ENCODE data around the gene ADGRF5.

ADGRF5 gene

GRCh38 chr6:46917002-46917545, 4.7 kb downstream of the ADGRF5 start:
- in situ Hi-C loops (cut with HindIII; ENCODE audit: low pct_ligation_motif_present, low sequenced_read_pairs), result no loop called here
- DNase-seq, result no peak

GRCh38 chr6:46915866-46916265, 5.9 kb downstream of the ADGRF5 start:
- H3K4me3 ChIP-seq (ENCODE audit: low read depth, low read length), result no peak overlapping the region
- H3K36me3 ChIP-seq (replicated peaks), result no peaks in the 10 kb centered on the region
- DNase-seq, result no peak
- H3K27me3 ChIP-seq (replicated peaks), result no peaks in the 10 kb centered on the region
- H3K27ac ChIP-seq, result no peak overlapping the region
- in situ Hi-C loops (cut with HindIII; ENCODE audit: low pct_ligation_motif_present, low sequenced_read_pairs), result no loop called here
- no peak for TF ChIP-seq CTCF (IDR thresholded peaks at IDR 0.05; ENCODE audit: low read depth, low read length, missing control alignments)

More at GRCh38 chr6:46917002-46917545, 4.7 kb downstream of the ADGRF5 start:
- no peak for TF ChIP-seq CTCF (IDR thresholded peaks at IDR 0.05; ENCODE audit: low read depth, low read length, missing control alignments)
- Histone ChIP-seq H3K36me3 (replicated peaks) (no peaks in the 10 kb centered on the region), H3K27me3 (replicated peaks) (no peaks in the 10 kb centered on the region), H3K27ac (no peak overlapping the region), H3K4me3 (ENCODE audit: low read depth, low read length) (no peak overlapping the region)

- no peak for TF ChIP-seq CTCF (IDR thresholded peaks at IDR 0.05; ENCODE audit: low read depth, low read length, missing control alignments)
- DNase-seq, result no peak
- in situ Hi-C loops (cut with HindIII; ENCODE audit: low pct_ligation_motif_present, low sequenced_read_pairs), result no loop called here
- H3K36me3 ChIP-seq (replicated peaks), result no peaks in the 10 kb centered on the region
- H3K4me3 ChIP-seq (ENCODE audit: low read depth, low read length), result no peak overlapping the region
- H3K27ac ChIP-seq, result no peak overlapping the region
- H3K27me3 ChIP-seq (replicated peaks), result no peaks in the 10 kb centered on the region
These were observed 6.4 kb downstream of the ADGRF5 start for GRCh38 chr6:46915380-46915779.

- Histone ChIP-seq H3K27ac (no peak overlapping the region), H3K36me3 (replicated peaks) (no peaks in the 10 kb centered on the region), H3K27me3 (replicated peaks) (no peaks in the 10 kb centered on the region), H3K4me3 (ENCODE audit: low read depth, low read length) (no peak overlapping the region)
- no peak for TF ChIP-seq CTCF (IDR thresholded peaks at IDR 0.05; ENCODE audit: low read depth, low read length, missing control alignments)
- in situ Hi-C loops (cut with HindIII; ENCODE audit: low pct_ligation_motif_present, low sequenced_read_pairs), result no loop called here
- no peak for DNase-seq
These were observed 7.4 kb downstream of the ADGRF5 start for GRCh38 chr6:46914279-46914810.

- DNase-seq, result no peak
- in situ Hi-C loops (cut with HindIII; ENCODE audit: low pct_ligation_motif_present, low sequenced_read_pairs), result no loop called here
- Histone ChIP-seq H3K27ac (no peak overlapping the region), H3K27me3 (replicated peaks) (no peaks in the 10 kb centered on the region), H3K4me3 (ENCODE audit: low read depth, low read length) (no peak overlapping the region), H3K36me3 (replicated peaks) (no peaks in the 10 kb centered on the region)
- no peak for TF ChIP-seq CTCF (IDR thresholded peaks at IDR 0.05; ENCODE audit: low read depth, low read length, missing control alignments)
These were observed 12.4 kb downstream of the ADGRF5 start for GRCh38 chr6:46909371-46909770.

- no peak for DNase-seq
- Histone ChIP-seq H3K27me3 (replicated peaks) (no peaks in the 10 kb centered on the region), H3K36me3 (replicated peaks) (no peaks in the 10 kb centered on the region), H3K27ac (no peak overlapping the region), H3K4me3 (ENCODE audit: low read depth, low read length) (no peak overlapping the region)
- TF ChIP-seq CTCF (IDR thresholded peaks at IDR 0.05; ENCODE audit: low read depth, low read length, missing control alignments), result no peak
- in situ Hi-C loops (cut with HindIII; ENCODE audit: low pct_ligation_motif_present, low sequenced_read_pairs), result no loop called here
These were observed 15.0 kb downstream of the ADGRF5 start for GRCh38 chr6:46906776-46907175.

Measured in brain microvascular endothelial cell (primary cell).